Nephron progenitor cell (in vitro differentiated cells): ENCODE data around the gene BABAM2.

Source experiments
- DNase-seq: peaks from one replicate; pipeline ENCODE4 v3.0.0; 2021
- H3K27ac Mint-ChIP-seq: 2 replicates; pipeline ENCODE4 v1.8.0; 2021; ENCODE audit warnings: mild to moderate bottlenecking, moderate library complexity, mixed read lengths
- H3K27me3 Mint-ChIP-seq: 2 replicates; pipeline ENCODE4 v1.8.0; 2021; ENCODE audit warnings: mild to moderate bottlenecking, low read depth, mixed read lengths; ENCODE audit not compliant: poor library complexity
- H3K36me3 Mint-ChIP-seq: 2 replicates; pipeline ENCODE4 v1.8.0; 2021; ENCODE audit warnings: low read depth, mixed read lengths
- H3K4me1 Mint-ChIP-seq: 2 replicates; pipeline ENCODE4 v1.8.0; 2021; ENCODE audit warnings: mixed read lengths
- H3K4me3 Mint-ChIP-seq: 2 replicates; pipeline ENCODE4 v1.8.0; 2021; ENCODE audit warnings: mild to moderate bottlenecking, moderate library complexity, mixed read lengths
- H3K9me3 Mint-ChIP-seq: 2 replicates; pipeline ENCODE4 v1.8.0; 2021; ENCODE audit warnings: mild to moderate bottlenecking, moderate library complexity, mixed read lengths
- CTCF ChIP-seq: fragments of 200-600 bp; sonication (generic); IDR thresholded peaks from 2 replicates; pipeline ENCODE4 v1.5.0; 2021; ENCODE audit warnings: antibody characterized with exemption

The BABAM2 gene

GRCh38 chr2:27984153-27984552 is 93.6 kb downstream of the BABAM2 start:
- Mint-ChIP-seq H3K4me1 (no peaks in the 10 kb centered on the region), H3K4me3 (no peak overlapping the region), H3K27ac (no peak overlapping the region), H3K27me3 (peaks cover 3% of the 10 kb centered on the region), H3K9me3 (peaks cover 16% of the 10 kb centered on the region), H3K36me3 (peaks cover 7% of the 10 kb centered on the region)
- TF ChIP-seq CTCF, result no peak
- no peak for DNase-seq

- Mint-ChIP-seq H3K36me3 (peaks cover 13% of the 10 kb centered on the region), H3K4me3 (no peak overlapping the region), H3K9me3 (peaks cover 13% of the 10 kb centered on the region), H3K27me3 (no peaks in the 10 kb centered on the region), H3K27ac (no peak overlapping the region), H3K4me1 (peaks cover 6% of the 10 kb centered on the region)
- no peak for DNase-seq
- no peak for TF ChIP-seq CTCF
Observed at GRCh38 chr2:27988306-27988705, 97.8 kb downstream of the BABAM2 start.

GRCh38 chr2:27988718-27989117 is 98.2 kb downstream of the BABAM2 start:
- H3K4me3 Mint-ChIP-seq, result no peak overlapping the region
- H3K27me3 Mint-ChIP-seq, result no peaks in the 10 kb centered on the region
- no peak overlapping the region for H3K27ac Mint-ChIP-seq
- H3K9me3 Mint-ChIP-seq, result peaks cover 10% of the 10 kb centered on the region
- H3K36me3 Mint-ChIP-seq, result peaks cover 13% of the 10 kb centered on the region
- no peak for DNase-seq
- no peak for TF ChIP-seq CTCF
- peaks cover 6% of the 10 kb centered on the region for H3K4me1 Mint-ChIP-seq

GRCh38 chr2:27989149-27989548 is 98.6 kb downstream of the BABAM2 start:
- no peak for DNase-seq
- H3K4me3 Mint-ChIP-seq, result no peak overlapping the region
- H3K4me1 Mint-ChIP-seq, result peaks cover 6% of the 10 kb centered on the region
- H3K36me3 Mint-ChIP-seq, result peaks cover 13% of the 10 kb centered on the region
- peaks cover 7% of the 10 kb centered on the region for H3K9me3 Mint-ChIP-seq
- H3K27ac Mint-ChIP-seq, result no peak overlapping the region
- H3K27me3 Mint-ChIP-seq, result no peaks in the 10 kb centered on the region
- no peak for TF ChIP-seq CTCF

- DNase-seq, result no peak
- peaks cover 8% of the 10 kb centered on the region for H3K9me3 Mint-ChIP-seq
- no peak overlapping the region for H3K27ac Mint-ChIP-seq
- H3K27me3 Mint-ChIP-seq, result no peaks in the 10 kb centered on the region
- no peak overlapping the region for H3K4me3 Mint-ChIP-seq
- TF ChIP-seq CTCF, result no peak
- H3K36me3 Mint-ChIP-seq, result peaks cover 22% of the 10 kb centered on the region
- peaks cover 6% of the 10 kb centered on the region for H3K4me1 Mint-ChIP-seq
Observed at GRCh38 chr2:27990030-27990590, 99.6 kb downstream of the BABAM2 start.

- Mint-ChIP-seq H3K9me3 (peaks cover 13% of the 10 kb centered on the region), H3K4me3 (no peak overlapping the region), H3K27me3 (no peaks in the 10 kb centered on the region), H3K4me1 (peaks cover 6% of the 10 kb centered on the region), H3K27ac (no peak overlapping the region), H3K36me3 (peaks cover 32% of the 10 kb centered on the region)
- TF ChIP-seq CTCF, result no peak
- no peak for DNase-seq
Observed at GRCh38 chr2:27991146-27991545, 100.6 kb downstream of the BABAM2 start.
